Myocyte (in vitro differentiated cells): Measurements from ENCODE around the gene CCNJL. TPM values are rescaled to one million over a fixed set of nuclear protein-coding genes. Genes with fewer than 3 reads are reported as not detected.
"Not testable (repeated sequence)": the region's sequence is repeated elsewhere in the genome, so short reads cannot be mapped to it uniquely, and the experiment has no call there.

Source experiments
- DNase-seq: peaks from one replicate; pipeline ENCODE4 v3.0.0-alpha.2; 2012; ENCODE audit warnings: low read depth
- total RNA-seq: library from RNA; depleted of rRNA; stranded (reverse); fragments of >200 nt; gene quantifications from 2 replicates; pipeline ENCODE4 v1.2.3, GENCODE V29; 2014

CCNJL gene
- total RNA-seq, 1 donor from 2014 or later: 2.4 TPM

DNA sequence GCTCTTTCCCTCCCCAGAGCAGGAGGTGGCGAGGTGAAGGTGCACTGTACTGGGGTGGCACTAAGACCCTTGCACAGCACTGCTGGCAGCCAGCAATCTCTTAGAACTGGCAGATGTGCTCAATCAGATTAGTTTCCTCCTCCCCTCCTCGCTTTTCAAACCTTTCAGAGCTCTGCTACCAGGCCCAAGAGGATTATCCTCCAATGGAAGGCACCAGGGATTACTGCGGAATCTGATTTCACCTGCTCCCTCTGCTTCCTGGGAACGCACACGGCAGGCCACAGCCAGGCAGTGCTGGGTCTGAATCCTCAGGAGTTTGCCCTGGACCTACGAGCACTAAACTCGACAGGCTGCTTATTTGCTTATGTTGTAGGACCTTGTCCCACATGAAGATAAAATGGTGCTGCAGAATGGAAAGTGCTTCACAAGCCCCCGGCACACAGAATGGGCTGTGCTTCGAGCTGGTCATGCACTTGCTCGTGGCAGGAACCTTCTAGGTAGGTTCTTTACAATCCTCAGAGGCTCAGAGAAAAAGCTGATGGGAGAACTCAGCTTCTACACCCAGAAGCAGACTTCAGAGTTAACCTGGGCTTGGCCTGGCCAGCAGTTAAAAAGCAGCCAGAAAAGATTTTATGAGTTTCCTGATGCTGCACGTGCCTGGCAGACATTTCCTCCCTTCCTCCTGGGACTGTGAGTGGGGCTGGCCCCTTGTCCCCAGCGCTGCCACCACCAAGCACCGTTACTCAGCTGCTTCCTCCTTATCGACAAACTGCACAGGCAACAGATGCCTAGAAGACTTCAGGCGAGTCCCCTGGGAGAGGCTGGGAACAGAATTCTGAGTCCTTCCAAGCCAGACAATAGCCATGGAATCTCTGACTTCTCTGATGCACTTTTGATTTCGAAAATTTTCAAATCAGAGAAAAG lies 50.0 kb downstream of the CCNJL start:
- peak; percentile 21 for DNase-seq

DNA sequence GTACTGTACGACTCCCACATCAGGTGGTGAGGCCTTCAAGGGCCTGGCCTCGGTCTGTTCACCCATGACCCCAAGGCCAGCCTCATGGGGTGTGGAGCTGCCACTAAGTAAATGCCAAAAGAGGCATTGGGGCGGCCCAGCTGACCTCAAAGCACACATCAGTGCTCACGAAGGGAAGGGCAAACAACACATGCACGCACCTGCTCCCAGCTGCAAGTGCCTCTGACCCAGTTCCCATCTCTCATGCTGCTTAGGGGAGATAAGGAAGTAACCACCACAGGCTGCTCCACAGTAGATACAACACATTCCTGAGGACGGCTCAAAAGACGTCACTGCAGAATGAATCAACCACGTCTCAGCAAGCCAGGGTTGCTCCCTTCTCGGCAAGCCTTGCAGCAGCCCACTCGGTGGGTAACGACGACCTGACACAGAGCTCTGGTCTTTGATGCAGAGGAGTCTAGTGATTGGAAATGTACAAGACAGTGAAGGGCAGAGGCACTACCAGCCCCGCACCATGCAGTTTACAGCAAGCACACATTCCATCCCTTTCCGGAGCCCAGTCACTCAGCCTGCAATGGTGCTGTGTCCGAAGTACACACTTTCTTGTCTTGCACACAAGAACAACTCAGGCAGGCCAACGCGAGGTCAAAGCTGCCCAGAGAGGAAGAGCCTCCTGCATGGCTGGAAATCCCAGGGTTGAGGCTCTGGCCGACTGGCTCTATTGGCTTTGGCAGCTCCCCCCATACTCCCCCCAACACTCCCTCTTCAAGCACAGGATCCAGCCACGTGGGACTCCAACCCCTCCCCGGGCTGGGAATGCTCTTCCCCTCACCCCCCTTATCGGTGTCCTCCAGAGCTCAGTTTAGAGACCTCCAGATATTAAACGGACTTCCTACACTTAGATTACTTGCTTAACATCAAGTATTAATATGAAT lies 51.2 kb downstream of the CCNJL start:
- DNase-seq: peak; percentile 63

DNA sequence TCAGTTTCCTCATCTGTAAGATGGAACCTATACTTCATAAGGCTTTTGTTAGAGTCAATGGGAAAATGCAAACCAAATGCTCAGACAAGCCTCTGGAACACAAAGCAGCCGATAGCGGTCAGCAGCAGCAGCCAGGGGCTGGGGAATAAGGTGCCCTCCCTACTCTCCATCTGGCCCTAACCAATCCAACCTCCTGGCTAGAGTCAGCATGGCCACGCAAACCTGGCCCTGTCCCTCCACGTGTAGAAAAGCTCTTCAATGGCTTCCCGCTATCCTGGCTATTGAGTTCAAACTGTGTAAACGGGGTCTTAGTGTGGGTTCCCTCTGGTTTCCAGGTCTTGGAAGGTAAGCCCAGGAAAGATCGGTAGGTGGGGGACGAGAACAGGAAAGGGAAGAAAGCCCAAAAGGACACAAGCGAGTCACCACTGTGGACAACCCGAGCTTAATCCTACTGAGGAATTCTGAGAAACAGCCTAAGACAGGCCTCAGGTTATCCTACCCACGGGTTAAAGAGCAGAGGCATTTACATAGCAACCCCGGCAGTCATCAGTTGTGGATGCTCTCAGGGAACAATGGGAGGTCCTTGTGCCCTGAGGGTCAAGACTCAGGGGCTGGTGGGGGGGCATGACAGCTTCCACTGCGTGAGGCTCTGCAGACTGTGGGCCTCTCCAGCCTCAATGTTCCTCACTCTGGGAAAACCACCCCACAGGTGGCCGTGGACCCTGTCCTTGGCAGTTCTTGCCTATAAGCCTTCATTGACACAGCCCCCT lies 52.2 kb downstream of the CCNJL start:
- DNase-seq: no peak

DNA sequence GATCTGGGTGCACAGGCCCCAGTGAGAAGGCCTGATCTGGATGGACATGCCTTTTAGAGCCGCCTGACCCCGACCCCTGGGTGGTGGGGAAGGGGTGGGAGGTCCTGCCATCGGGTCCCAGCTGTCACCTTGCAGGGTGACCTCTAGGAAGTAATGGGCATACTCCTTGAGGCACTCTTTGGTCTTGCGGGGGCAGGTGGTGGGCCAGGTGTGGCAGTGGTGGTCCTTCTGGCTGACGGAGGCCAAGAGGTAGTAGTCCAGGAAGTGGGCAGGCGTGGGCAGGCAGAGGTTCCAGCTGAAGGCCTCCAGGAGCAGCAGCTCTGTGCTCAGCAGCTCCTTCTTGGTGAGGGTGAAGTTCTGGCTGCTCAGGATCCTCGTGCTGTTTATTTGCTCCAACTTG lies 53.0 kb downstream of the CCNJL start:
- no peak for DNase-seq

DNA sequence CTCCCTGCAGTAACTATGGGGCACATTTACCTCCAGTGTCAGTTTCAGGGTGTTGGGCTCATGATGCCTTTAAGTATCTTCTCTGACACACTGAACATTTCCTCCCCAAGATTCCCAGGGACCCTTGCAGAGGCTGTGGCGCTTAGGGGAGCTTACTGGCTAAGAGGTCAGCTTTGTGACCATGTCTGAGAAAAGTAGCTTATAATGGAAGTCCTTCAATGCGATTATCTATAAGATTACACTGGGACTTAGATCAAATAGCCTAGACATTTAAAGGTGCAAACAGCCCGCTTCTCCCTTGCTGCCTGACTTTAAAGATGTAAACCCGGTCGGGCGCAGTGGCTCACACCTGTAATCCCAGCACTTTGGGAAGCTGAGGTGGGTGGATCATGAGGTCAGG lies 57.7 kb downstream of the CCNJL start:
- no peak for DNase-seq

DNA sequence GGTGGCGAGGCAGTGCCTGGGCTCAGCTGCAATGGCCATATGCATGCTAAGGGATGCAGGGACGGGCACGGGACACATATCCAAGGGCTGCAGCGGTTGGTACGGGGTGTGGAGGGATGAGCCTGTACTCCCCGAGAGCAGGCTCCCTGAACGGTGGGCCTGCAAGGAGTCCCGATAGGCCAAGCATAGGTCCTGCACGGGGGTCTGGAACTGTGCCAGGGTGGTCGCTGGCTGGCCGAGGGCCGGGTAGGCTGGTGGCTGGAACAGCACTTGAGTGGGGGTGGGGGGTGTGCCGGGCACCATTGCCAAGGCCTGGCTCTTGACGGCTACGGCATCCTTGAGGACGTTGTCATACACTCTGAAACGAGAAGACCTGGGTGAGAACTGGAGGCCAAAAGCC lies 58.9 kb downstream of the CCNJL start:
- no peak for DNase-seq

DNA sequence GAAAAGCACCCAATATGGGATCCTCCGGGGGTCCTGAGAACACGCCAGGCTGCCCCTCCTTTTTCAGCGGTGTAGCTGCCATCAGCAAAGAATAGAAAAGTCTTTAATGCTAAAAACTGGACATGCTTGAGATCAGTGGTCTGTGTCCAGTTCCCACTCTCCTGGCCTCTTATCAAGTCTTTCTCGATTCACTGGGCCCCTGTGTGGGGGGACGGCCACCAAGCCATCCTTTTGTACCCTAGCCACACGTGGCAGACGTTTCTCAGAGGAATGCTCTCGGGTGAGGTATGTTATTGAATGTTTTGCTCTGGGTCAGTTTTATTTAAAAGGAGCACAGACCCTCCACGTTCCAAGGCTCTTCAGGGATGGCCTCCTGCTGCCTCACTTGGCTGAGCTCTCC lies 59.4 kb downstream of the CCNJL start:
- no peak for DNase-seq

DNA sequence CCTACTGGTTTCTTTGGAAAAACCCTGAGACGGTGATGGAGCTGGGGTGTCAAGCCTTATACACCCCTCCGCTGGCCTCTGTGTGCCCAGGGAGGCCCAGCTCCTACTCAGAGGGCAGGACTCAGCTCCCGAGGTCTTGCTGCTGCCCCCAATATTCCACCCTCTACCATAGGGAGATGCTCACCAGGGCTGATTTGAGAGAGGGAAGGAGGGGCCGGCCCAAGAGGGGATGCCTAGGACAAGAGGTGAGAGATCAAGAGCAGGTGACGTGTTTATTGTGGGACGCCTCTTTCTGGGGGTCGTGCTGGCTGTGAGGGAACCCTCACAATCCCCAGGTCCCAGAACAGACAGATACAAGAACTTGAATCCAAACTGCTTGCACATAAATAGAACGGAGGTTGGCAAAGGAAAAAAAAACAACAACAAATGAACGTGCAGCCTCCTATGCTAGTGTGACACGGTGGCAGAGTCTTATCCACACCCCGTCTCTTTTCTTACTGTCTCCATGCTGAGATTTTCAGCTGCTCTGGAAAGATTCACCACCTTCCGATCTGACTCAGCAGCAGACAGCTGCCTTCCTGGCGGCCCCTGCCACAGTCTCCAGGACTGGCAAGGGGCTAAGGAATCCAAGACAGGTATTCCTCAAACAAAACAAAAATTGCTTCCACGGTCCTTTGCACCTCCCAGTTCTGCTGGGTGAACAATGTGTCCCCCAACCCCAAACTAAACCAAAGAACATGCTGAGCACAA lies 60.8 kb downstream of the CCNJL start:
- DNase-seq: peak; percentile 65

DNA sequence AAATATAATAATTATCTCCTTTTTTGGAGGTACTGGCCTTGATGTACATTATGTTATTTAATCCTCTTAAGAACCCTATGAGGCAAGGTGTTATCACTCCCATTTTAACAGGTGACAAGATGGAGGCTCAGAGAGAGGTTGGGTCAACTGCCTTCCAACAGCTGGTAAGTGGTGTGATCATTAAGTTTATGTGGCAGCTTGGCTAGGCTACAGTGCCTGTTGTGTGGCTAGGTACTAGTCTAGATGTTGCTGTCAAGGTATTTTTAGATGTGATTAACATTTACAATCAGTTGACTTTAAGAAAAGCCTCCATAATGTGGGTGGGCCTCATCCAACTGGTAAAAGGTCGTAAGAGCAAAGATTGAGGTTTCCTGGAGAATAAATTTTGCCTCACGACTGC lies 61.5 kb downstream of the CCNJL start:
- DNase-seq: peak; percentile 38

DNA sequence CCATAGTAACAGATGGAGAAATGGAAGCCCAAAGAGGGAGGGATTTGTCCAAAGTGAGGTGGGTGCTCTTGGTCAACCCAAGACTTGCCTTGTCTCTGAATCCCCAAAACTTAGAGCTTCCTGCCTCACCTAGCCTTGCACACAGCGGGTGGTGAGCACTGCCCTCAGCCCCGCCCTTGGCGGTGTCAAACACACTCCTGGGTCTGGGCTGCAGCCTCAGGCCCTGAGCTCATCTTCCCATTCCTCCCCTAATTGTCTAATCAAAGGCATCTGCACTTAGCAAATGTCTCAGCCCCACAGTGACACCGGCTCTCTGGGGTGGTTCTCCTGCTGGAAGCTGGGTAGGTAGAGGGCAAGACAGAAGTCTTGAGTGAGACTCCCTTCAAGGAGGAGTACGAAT lies 62.1 kb downstream of the CCNJL start:
- peak; percentile 18 for DNase-seq

DNA sequence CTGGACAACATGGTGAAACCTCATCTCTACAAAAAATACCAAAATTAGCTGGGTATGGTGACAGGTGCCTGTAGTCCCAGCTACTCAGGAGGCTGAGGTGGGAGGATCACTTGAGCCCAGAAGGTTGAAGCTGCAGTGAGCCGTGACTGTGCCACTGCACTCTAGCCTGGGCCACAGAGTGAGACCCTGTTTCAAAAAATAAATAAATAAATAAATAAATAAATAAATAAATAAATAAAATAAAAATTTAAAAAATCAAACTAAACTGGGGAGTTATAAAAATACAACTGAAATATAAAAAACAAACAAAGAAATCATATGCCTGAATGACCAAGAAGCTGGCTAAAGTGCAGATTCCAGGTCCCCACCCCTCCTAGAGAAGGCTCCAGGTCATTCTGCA lies 62.8 kb downstream of the CCNJL start:
- not testable (repeated sequence) for DNase-seq

DNA sequence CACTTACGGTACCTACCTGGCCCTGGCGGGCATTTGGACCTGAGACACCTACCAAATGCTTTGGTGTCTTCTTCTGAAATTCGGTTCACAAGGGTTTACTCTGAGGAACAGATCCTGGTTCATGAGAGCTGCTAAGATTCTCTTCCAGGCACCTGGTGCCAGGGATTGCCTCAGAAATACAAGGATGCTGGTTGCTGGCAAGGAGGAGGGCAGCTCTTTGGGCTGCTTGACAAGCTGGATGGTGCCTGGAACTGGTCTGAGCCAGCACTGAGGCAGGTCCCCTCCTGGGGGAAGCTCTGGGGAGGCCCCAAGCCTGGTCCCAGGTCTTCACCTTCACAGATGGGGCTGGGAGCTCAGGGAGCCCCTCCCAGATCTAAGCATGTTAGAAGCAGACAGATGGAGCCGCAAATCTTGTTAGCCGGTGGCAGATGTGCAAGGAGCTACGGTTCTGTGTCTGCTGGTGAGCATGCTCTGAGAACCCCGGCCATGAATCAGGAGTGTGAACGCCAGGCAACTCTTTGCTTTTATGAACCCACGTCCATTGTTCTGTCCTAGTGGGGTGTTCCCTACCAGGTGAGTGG lies 66.8 kb downstream of the CCNJL start:
- DNase-seq: no peak

DNA sequence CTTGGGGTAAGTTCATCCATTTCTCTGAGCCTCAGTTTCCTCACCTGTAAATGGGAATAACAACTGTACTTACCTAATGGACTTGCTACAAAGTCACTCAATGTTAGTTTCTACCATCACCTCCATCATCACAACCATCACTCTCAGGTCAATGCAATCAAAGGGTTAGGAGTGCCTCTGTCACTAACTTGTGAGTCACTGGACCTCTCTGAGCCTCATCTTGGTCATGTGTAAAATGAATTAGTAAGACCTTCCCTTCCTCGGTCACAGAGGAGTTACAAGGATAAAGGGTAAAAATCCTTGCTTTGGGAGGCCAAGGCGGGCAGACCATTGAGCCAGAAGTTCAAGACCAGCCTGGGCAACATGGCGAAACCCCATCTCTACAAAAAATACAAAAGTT lies 70.2 kb downstream of the CCNJL start:
- no peak for DNase-seq

DNA sequence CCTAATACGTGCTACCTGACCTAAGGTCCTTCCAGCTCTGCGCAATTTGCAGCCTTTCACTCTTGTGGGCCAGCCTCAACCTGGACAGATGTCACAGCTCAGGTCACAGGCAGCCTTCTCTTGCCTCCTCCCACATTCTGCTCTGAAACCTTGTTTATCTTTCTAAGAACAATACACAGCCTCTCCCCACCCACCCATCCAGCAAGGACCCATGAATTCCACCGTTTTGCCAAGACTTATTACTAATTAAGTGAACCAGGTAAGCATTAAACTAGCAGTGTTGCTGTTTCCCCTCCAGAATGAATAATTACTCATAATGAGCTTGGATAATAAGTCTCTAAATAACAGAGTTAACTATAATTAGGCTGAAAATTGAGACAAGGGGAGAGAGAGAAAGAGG lies 72.0 kb downstream of the CCNJL start:
- DNase-seq: no peak

DNA sequence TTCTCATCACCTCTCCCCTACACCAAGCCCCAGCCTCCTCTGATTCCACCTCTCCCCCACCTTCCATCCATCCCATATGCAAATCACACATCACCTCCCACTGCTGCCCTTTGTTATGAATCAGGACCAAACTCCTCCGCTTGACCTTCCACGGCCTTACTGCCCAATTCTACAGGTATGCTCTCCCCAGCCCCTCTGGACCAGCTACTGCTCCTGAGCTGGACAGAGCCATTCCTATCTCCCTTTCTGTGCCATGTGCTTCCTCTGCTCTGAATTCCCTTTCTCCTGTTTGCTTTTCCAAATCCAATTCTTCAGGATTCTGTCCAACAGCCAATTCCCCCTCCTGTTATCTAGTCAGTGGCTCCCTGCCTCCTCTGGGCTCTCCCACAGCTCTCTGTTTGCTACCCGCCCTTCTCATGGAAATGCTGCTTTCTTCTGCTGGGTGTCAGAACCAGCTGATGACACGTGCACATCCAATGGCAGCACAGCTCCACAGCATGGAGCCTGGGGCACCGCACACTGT lies 74.7 kb downstream of the CCNJL start:
- DNase-seq: no peak

DNA sequence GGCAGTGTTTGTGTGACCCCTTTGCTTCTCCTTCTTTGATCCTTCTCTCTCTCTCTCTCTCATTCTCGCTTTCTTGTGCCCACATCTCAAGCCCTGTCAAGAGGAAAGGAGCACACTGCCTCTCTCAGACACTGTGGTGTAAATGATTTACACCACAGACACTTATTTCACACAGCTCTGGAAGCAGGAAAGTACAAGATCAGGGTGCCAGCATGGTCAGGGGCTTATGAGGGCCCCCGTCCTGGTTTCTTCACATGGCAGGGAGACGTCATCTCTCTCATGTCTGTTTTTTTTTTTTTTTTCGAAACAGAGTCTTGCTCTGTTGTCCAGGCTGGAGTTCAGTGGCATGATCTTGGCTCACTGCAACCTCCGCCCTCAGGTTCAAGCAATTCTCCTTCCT lies 76.6 kb downstream of the CCNJL start:
- DNase-seq: no peak

DNA sequence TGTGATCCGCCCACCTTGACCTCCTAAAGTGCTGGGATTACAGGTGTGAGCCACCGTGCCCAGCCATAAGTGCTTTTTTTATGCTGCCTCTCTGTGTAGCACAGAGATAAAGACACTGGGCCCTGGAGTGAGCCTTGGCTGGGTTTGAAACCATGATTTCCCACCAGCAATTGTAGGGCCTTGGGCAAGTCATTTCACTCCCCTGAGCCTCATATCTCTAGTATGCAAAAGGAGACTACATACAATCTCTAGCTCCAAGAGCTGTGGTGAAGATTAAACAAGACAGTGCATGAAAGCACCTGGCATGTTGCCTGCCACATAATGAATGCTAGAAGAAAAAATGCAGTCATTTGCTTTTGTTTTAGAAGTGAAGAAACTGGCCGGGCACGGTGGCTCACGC lies 79.1 kb downstream of the CCNJL start:
- no peak for DNase-seq

DNA sequence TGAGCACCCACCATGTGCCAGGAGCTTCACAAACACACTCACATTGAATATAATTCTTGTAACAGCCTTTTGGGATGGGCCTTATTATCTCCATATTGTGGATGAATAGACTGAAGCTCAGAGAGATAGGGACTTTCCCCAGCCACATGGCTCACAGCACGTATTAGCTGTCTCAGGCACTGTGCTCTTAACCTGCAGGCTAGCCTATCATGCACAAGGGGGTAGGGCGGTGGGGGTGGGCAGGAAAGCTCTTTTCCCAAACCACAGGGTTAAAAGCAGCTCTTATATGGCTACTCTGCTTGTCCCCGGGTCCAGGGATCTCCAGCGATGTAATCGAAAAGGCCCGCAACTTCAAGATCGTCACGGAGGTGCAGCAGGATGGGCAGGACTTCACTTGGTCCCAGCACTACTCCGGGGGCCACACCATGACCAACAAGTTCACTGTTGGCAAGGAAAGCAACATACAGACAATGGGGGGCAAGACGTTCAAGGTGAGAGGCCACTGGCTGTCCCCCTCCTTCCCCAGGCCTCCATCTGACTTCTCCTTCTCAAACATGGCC lies 80.5 kb downstream of the CCNJL start:
- no peak for DNase-seq

DNA sequence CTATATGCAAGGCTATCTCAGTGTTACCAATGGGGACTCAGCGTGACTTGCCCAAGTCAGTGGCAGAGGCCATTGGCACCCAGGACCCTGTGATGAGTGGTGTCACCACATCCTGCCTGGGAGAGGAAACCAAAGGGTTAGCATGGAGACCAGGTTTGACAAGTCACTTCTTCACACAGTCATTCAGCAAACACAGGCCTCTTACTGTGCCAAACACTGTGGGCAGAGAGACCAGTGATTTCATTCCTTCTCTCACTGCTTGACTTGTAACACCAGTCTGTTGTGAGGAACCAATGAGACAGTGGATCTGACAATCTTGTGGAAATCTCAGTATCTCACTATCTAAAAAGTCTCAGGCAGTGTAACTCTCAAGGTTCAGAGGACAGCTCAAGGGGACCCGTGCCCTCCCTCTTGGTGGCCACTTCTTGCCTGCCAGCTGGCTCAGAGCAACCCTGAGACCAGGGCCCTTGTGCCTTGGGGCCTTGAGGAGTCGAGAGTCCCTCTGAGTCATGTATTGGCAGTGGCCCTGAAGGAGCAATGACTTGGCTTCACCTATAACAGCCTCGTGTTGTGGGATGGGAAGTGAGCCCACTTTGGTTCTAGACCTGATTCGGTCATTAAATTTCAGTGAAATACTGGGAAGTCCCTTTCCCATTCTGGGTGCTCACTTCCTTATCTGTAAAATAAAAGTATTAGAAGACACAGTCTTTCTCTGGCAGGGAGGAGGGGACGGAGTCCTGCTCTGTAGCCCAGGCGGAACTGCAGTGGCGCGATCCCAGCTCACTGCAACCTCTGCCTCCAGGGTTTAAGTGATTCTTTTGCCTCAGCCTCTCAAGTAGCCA lies 81.5 kb downstream of the CCNJL start:
- DNase-seq: no peak
